HepG2 (cell line): ENCODE data around the gene JAK2. TPM values are rescaled to one million over a fixed set of nuclear protein-coding genes. Genes with fewer than 3 reads are reported as not detected.

ENCODE experiments used
- ATF3 ChIP-seq: sonication (generic); formaldehyde crosslinking; IDR thresholded peaks from 2 replicates; pipeline ENCODE4 v1.4.0; 2020; ENCODE audit warnings: missing genetic modification reagents
- CBX2 ChIP-seq, 2 experiments: fragments of 200-600 bp in 1 of 2; sonication (generic); formaldehyde crosslinking in 1 of 2; IDR thresholded peaks; 2 replicates each; pipeline versions ENCODE4 v1.7.0 to v1.8.1; 2018 to 2022; ENCODE audit warnings: low read depth in 2 of 2, low read length in 1 of 2, mild to moderate bottlenecking in 1 of 2, missing genetic modification reagents in 1 of 2
- CEBPB ChIP-seq: IDR thresholded peaks from 2 replicates; pipeline ENCODE4 v1.6.1; 2011; ENCODE audit warnings: low read depth, low read length, improper control_type of control experiment, borderline replicate concordance
- ELK4 ChIP-seq: sonication (generic); formaldehyde crosslinking; IDR thresholded peaks from 2 replicates; pipeline ENCODE4 v1.9.0; 2021; ENCODE audit warnings: missing genetic modification reagents, borderline replicate concordance
- ETV5 ChIP-seq: IDR thresholded peaks from 2 replicates; pipeline ENCODE4 v1.6.1; 2018; ENCODE audit warnings: missing biosample characterization, missing genetic modification reagents, inconsistent platforms, borderline replicate concordance
- ETV6 ChIP-seq: sonication (generic); formaldehyde crosslinking; conservative IDR thresholded peaks from 2 replicates; pipeline ENCODE4 v1.4.0; 2020; ENCODE audit warnings: missing genetic modification reagents
- GRHL1 ChIP-seq: sonication (generic); formaldehyde crosslinking; conservative IDR thresholded peaks from 2 replicates; pipeline ENCODE4 v1.8.0; 2022; ENCODE audit warnings: missing genetic modification reagents
- HNF4A ChIP-seq: sonication (generic); formaldehyde crosslinking; IDR thresholded peaks from 2 replicates; pipeline ENCODE4 v1.4.0; 2020; ENCODE audit warnings: missing genetic modification reagents
- HOXA3 ChIP-seq: sonication (generic); formaldehyde crosslinking; IDR thresholded peaks from 2 replicates; pipeline ENCODE4 v1.5.0; 2020; ENCODE audit warnings: missing genetic modification reagents
- MYPOP ChIP-seq: sonication (generic); formaldehyde crosslinking; IDR thresholded peaks from 2 replicates; pipeline ENCODE4 v1.8.1; 2023; ENCODE audit warnings: mild to moderate bottlenecking, moderate library complexity, missing genetic modification reagents
- POGZ ChIP-seq: sonication (generic); formaldehyde crosslinking; IDR thresholded peaks from 2 replicates; pipeline ENCODE4 v1.4.0; 2020; ENCODE audit warnings: mild to moderate bottlenecking, missing genetic modification reagents
- POLR2G ChIP-seq: fragments of 200-400 bp; formaldehyde crosslinking; IDR thresholded peaks from 2 replicates; pipeline ENCODE4 v1.6.1; 2018; ENCODE audit warnings: mild to moderate bottlenecking, low read depth, low read length, moderate library complexity
- RXRB ChIP-seq: IDR thresholded peaks from 2 replicates; pipeline ENCODE4 v1.6.1; 2016; ENCODE audit warnings: borderline replicate concordance, missing genetic modification reagents, missing compliant biosample characterization
- STAT6 ChIP-seq: sonication (generic); formaldehyde crosslinking; IDR thresholded peaks from 2 replicates; pipeline ENCODE4 v1.4.0; 2020; ENCODE audit warnings: missing genetic modification reagents, mild to moderate bottlenecking, borderline replicate concordance
- ZFP91 ChIP-seq: sonication (generic); formaldehyde crosslinking; IDR thresholded peaks from 2 replicates; pipeline ENCODE4 v1.9.0; 2022; ENCODE audit warnings: missing genetic modification reagents, mild to moderate bottlenecking, borderline replicate concordance
- ZNF143 ChIP-seq: sonication (generic); formaldehyde crosslinking; IDR thresholded peaks from 2 replicates; pipeline ENCODE4 v1.4.0; 2020; ENCODE audit warnings: missing genetic modification reagents
- ZNF20 ChIP-seq: sonication (generic); formaldehyde crosslinking; IDR thresholded peaks from 2 replicates; pipeline ENCODE4 v1.4.0; 2020; ENCODE audit warnings: mild to moderate bottlenecking, moderate library complexity, missing genetic modification reagents
- ZNF781 ChIP-seq: sonication (generic); formaldehyde crosslinking; IDR thresholded peaks from 2 replicates; pipeline ENCODE4 v1.5.1; 2020; ENCODE audit warnings: borderline replicate concordance, mild to moderate bottlenecking, missing genetic modification reagents; ENCODE audit errors: not compliant biosample characterization
- polyA plus RNA-seq, 8 experiments: library from polyadenylated mRNA; depleted of rRNA in 3 of 8; stranded (reverse) in 7 of 8; unstranded in 1 of 8; fragments of >200 nt; fragmentation: Illumina TruSeq in 4 of 8; extraction: Trizol in 4 of 8; gene quantifications; 2 replicates each; pipeline versions ENCODE4 v1.2.1 to v1.2.3, GENCODE V29; 2011 to 2016; ENCODE audit warnings: low read depth in 4 of 8, missing spikeins in 1 of 8, mixed read lengths in 1 of 8; ENCODE audit not compliant: insufficient read depth in 1 of 8
- total RNA-seq, 5 experiments: library from RNA; depleted of rRNA; stranded (reverse); fragments of >200 nt; fragmentation: Illumina TruSeq; extraction: Trizol; gene quantifications; 2 replicates each; pipeline ENCODE4 v1.2.3, GENCODE V29; 2016; ENCODE audit warnings: low read depth in 1 of 5
- TF ChIP-seq, protein P1 (sequence below): sonication (generic); formaldehyde crosslinking; IDR thresholded peaks from 2 replicates; pipeline ENCODE4 v1.4.0; 2020; ENCODE audit warnings: missing genetic modification reagents, borderline replicate concordance

The JAK2 gene
- total and polyA plus RNA-seq, 2 of the 13 experiments (the other 11 are each of a cell fraction or from before 2014, with no cell fraction given), result 1.1 to 4.1 TPM

DNA sequence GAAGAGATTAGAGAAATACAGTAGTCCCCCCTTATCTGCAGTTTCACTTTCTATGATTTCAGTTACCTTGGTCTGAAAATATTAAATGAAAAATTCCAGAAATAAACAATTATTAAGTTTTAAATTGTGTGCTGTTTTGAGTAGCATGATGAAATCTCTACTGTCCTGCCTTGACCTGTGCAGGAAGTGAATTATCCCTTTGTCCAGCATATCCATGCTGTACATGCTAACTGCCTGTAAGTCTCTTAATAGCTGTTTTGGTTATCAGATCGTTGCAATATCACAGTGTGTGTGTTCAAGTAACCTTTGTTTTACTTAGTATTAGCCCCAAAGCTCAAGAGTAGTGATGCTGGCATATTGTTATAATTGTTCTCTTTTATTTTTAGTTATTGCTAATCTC is 11.2 kb upstream of the JAK2 start (continued):
- no peak for TF ChIP-seq STAT6 (CRISPR knock-in tag)
- TF ChIP-seq ETV5 (CRISPR knock-in tag), result no peak; the same call in 1 of the 2 replicates
- no peak for TF ChIP-seq POLR2G
- TF ChIP-seq RXRB (CRISPR knock-in tag), result 0 out of 2 replicates have a peak, but pooled peaks have one; percentile 46
- TF ChIP-seq HNF4A, result no peak
- TF ChIP-seq ZNF781 (CRISPR knock-in tag), result no peak
- no peak for TF ChIP-seq ZFP91 (CRISPR knock-in tag)
- TF ChIP-seq HOXA3 (CRISPR knock-in tag), result no peak
- TF ChIP-seq ZNF20, result no peak
- TF ChIP-seq POGZ (CRISPR knock-in tag), result no peak
- TF ChIP-seq ATF3 (CRISPR knock-in tag), result no peak
- no peak for TF ChIP-seq GRHL1 (CRISPR knock-in tag)
- TF ChIP-seq ELK4 (CRISPR knock-in tag), result no peak
- TF ChIP-seq ZNF143 (CRISPR knock-in tag), result no peak
- TF ChIP-seq CEBPB, result peak; percentile 35; the same call in 1 of the 2 replicates
- no peak for TF ChIP-seq CBX2 (IDR thresholded peaks at IDR 0.05; ENCODE audit: low read depth, low read length)
- no peak for TF ChIP-seq CBX2 (CRISPR knock-in tag; IDR thresholded peaks at IDR 0.05; ENCODE audit: low read depth)
- TF ChIP-seq, protein P1, sequence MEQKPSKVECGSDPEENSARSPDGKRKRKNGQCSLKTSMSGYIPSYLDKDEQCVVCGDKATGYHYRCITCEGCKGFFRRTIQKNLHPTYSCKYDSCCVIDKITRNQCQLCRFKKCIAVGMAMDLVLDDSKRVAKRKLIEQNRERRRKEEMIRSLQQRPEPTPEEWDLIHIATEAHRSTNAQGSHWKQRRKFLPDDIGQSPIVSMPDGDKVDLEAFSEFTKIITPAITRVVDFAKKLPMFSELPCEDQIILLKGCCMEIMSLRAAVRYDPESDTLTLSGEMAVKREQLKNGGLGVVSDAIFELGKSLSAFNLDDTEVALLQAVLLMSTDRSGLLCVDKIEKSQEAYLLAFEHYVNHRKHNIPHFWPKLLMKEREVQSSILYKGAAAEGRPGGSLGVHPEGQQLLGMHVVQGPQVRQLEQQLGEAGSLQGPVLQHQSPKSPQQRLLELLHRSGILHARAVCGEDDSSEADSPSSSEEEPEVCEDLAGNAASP, result peak; percentile 94; the same call in 1 of the 2 replicates
- TF ChIP-seq MYPOP (CRISPR knock-in tag), result no peak
- no peak for TF ChIP-seq ETV6 (CRISPR knock-in tag)
